ENCODE results near the gene MYL6B.
"Not testable (repeated sequence)": the region's sequence is repeated elsewhere in the genome, so short reads cannot be mapped to it uniquely, and the experiment has no call there.

MYL6B gene

DNA sequence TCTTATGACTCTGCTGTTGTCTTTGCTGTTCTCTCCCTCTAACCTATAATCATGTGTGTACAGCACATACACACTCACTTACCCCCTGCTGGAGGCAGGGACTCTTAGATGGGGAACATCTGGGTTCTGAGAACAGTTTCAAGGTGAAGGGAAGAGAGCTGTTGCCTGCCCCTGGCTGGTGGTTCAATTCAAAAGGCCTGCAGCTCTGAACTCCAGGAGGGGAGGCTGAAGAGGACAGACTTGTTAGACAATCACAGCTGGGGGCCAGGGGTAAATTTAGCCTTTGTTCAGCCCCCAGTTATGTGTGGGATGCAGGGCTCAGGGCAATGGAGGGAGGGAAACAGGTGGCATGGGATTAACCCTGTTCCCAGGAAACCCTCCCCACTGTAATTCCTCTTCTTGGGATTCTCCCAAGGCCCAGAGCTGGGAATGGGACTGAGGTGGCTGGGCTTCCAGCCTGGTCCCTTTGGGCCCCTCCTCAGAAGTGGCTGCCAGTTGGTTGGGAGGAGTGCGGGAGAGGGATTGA, 1.9 kb downstream of the MYL6B start:
- no peak for DNase-seq

GRCh38 chr12:56154818-56155217, 2.4 kb downstream of the MYL6B start:
- no peak for DNase-seq

DNA sequence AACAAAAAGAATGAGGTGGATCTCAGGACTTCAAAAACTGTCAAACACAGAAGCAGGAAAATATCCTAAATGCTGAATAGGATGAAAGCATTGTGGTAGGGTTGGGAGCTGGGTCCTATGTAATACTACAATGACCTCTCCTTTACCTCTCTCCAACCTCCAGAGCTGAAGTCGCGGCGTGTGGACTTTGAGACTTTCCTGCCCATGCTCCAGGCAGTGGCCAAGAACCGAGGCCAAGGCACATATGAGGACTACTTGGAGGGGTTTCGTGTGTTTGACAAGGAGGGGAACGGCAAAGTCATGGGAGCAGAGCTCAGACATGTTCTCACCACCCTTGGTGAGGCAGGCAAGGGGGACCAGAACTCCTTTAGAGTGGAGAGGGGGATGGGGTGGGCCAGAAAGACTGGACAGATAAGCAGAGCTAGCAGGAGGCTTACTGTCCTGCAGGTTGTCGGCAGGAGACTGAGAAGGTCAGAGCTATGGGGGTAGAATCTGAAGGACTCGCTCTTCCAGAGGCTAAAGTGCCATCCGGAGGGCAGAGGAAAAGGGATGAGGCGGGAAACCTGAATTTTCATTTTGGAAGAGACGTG, 3.0 kb downstream of the MYL6B start:
- DNase-seq: no peak

- not testable (repeated sequence) for DNase-seq
Observed at GRCh38 chr12:56156464-56157200, 4.2 kb downstream of the MYL6B start.

- DNase-seq: peak; percentile 75 to 90
Observed at GRCh38 chr12:56157201-56158028, 5.0 kb downstream of the MYL6B start.

GRCh38 chr12:56158029-56158925, 5.9 kb downstream of the MYL6B start, which contains the start of gene MYL6:
Gene MYL6, plus strand, starts transcription at chr12:56158359. Its CDS starts 43 bp downstream, at chr12:56158402.
- DNase-seq: peak; percentile 96 to 99

DNA sequence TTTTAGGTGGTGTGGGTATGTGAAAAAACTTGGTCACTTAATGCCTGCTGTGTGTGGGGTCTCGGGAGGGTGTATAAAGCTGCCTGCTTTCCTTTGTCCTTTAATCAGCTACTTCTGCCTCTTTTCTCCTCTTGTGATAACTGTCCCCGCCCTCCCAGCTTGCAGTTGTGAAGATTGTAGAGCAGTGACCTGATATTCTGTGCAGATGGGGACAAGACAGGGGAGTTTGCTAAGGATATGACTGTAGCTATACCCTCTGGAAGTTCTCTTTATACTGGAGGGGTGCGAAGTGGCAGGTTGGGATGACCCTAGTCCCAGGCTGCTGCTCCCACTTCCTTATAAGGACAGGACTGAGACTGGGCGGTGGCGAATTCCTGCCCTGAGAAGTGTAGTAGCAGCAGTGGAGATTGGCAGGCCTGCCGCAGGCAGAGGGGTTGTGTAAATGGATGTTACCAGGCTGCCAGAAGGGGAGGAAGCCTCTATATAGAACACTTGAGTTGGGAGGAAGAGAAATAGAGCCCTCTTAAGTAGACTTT, 6.6 kb downstream of the MYL6B start:
- DNase-seq: peak in 1 of 2 experiments; percentile 53

DNA sequence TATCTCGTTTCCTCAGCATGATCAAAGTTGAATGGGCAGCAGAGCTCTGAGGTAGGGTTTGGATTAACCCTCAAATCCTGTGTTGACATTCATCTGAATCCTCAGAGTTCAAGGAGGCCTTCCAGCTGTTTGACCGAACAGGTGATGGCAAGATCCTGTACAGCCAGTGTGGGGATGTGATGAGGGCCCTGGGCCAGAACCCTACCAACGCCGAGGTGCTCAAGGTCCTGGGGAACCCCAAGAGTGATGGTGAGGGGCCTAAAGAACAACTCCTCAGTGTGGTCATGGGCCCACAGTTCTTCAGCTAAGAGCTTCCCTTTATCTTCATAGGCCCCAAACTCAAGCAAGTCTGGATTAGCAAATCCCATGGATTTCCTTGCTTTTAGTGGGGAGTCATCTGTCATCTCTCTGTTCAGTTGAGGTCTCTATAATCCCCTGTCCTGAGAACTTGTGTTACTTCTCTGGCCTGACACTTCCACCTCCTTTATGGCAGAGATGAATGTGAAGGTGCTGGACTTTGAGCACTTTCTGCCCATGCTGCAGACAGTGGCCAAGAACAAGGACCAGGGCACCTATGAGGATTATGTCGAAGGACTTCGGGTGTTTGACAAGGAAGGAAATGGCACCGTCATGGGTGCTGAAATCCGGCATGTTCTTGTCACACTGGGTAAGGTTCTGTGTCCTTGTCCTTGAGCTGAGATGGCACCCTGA, 7.2 kb downstream of the MYL6B start:
- no peak for DNase-seq

DNA sequence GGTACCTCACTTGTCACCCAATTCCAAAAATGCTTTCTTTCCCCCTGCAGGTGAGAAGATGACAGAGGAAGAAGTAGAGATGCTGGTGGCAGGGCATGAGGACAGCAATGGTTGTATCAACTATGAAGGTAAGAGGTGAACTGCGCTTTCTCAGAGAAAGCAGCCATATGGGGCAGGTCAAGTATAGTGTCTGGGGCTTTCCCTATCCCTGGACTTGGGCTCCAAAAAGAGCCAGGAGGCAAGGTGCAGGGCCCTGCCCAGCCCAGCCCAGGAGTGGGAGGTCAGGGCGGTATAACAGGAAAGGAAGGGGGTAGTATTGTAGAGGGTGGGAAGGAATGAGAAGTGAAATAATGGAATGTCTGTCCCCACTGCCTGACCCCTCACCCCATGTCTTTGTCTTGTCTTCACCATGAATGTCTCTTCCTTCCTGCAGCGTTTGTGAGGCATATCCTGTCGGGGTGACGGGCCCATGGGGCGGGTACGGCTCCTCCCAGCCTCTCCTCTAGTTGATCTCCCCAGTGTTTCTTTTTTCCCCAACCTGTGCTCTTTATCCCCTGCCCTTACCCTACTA, 7.9 kb downstream of the MYL6B start:
- DNase-seq: no peak

DNA sequence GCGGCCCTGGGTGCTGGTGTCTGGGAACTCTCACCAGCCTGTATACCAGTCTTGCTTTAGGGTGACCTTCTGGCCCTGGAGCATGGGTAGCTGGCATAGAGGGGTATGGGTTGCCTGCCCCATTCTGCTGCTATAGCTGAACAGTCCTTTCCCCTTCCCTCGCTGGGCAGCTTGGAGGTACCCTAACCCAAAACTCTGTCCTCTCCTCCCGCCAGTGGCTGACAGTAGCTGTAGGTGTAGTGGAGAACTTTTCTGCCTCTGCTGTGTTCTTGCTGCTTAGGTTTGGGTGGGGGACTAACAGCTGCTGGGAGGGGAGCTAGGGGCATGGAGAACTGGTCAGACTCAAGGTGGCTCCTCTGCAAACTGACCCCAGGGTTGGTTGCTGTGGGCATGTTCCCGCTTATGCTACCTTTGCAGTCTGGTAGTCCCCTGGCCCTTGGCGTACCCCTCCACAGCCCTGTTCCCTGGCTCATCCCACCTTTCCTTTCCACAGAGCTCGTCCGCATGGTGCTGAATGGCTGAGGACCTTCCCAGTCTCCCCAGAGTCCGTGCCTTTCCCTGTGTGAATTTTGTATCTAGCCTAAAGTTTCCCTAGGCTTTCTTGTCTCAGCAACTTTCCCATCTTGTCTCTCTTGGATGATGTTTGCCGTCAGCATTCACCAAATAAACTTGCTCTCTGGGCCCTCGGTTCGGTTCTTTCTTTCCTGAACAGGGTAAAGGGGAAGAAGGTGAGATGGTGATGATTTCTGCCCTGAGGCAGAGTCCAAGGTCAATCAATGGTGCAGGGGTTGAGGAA, 8.7 kb downstream of the MYL6B start:
- DNase-seq: no peak

- no peak for DNase-seq
Observed at GRCh38 chr12:56161690-56162351, 9.4 kb downstream of the MYL6B start.

DNA sequence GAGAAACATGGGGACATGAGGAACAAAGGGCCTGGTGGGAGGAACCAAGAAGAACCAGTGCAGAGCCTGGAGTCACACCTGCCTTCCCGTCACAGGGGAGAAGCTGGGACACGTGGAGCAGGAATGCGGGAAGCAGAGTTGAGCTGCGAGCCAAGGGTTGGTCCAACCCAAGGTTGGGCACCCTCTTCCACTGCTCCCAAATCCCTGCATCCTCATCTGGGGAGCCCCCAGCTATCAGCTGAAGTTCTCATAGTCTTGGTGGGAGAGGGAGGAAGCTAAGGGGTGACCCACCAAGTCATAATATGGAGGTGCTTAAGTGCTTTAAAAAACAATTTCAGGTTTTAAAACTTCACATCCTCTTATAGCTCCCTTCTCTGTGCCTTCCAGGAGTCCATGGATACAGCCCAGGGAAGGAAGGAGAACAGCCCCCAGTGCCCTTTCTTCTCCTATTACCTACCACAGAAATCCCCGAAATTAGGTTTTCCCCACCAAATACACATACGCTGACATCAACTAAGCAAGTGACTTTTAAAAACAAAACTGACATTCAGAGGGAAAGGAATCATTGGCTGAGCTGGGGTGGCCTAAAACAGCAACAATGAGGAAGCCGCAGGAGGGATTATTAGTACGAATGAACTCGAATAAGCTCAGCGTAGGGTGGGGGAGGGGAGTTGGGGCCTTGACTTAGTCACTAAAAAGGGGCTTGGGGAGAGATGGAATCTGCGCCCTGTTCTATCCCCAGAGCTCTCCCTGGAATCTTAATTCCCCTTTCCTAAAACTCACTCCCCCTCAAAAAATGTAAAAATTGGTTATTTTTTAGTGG, 10.3 kb downstream of the MYL6B start:
- DNase-seq: no peak

GRCh38 chr12:56163533-56164344, 11.4 kb downstream of the MYL6B start:
- no peak for DNase-seq

DNA sequence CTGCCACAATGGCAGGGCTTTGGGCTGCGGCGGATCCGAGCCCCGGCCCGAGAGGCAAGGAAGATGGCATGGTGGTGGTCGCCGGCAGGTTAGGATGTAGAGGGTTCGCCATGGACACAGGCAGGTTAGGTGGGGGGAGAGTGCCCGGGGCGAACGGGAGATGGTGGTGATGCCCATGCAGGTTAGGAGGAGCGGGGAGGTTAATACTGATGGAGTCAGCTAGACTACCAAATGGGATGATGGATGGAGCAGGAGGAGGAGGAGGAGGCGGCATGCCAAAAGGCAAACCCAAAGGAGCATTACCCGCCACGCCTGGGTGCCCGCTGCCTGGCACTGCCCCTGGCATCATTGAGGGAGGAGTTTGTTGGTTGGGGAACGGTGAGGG, 11.9 kb downstream of the MYL6B start:
- no peak for DNase-seq

DNA sequence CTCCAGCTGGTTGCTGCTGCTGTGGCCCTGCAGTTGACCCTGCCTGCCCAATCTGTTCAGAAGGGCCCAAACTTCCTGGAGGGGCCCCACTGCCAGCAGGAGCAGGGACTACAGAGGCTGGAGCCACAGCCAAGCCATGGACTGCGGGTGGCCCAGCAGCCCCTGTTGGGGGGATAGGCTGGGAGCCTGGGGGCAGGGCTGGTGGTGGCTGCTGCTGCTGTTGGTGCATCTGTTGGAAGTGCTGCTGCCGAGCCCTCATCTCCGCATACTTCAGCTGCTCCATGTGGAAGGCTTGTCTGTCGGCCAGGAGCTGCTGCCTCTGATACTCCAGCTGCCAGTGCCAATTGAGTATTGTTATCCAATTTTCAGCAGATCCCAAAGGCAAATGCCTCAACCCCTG, 13.0 kb downstream of the MYL6B start:
- DNase-seq: no peak

DNA sequence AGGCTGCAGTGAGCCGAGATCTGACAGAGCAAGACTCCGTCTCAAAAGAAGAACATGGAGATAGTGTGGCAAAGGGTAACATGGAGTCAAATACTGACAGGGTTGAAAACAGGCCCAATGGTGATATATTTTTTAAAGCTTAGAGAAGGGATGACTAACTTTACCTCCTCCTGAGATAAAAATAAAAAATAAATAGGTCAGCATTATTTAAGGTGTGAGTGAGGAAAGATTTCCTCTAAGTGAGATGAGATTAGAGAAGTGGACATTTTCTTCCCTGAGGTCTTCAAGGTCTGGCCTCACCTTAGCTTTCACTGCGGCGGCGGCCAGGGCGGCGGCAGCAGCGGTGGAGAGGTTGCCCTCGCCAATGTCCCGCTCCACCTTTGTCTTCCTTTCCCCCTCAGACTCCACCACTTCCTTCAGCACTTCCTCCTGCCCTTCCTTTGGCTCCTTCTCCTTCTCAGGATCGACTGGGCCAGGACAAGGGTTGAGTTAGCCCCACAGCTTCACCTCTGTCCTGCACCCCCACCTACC, 16.9 kb downstream of the MYL6B start:
- DNase-seq: no peak

DNA sequence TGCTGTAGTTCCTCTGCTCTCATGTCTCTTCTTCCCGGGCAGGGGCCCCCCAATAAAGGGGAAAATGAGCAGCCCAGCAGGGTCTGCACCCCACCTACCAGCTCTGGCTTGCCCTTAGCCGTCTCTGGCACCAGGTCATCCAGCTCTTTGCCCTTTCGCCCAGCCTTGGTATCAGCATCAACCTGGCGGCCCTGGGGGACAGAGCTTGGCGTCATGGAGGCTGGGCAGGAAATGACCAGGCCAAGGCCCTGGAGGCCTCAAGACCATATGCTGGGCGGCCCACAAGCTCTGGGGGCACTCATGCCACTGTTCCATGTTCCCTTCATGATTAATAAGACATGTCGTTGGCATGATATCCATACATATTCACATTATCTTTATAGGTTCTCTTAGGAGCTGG, 20.5 kb downstream of the MYL6B start:
- no peak for DNase-seq

- DNase-seq: no peak
Observed at GRCh38 chr12:56178347-56178746, 26.0 kb downstream of the MYL6B start.

Data from NCI-H526 (cell line).